Stimulated activated naive CD8-positive, alpha-beta T cell treated with anti-CD3 and anti-CD28 coated beads, Interleukin-15, Interleukin-2, amounts not matched to agents 100 U/mL and 50 U/mL, for 24 hours (primary cell): ENCODE results near the gene MDGA2.
"Not testable (repeated sequence)": the region's sequence is repeated elsewhere in the genome, so short reads cannot be mapped to it uniquely, and the experiment has no call there.

ENCODE experiments used
- ATAC-seq: fragments of 150-1000 bp; cut with Tn5 transposase; one replicate; pipeline ENCODE4 v1.10.0; 2021
- DNase-seq: peaks from one replicate; pipeline ENCODE4 v3.0.0; 2021

Gene MDGA2

DNA sequence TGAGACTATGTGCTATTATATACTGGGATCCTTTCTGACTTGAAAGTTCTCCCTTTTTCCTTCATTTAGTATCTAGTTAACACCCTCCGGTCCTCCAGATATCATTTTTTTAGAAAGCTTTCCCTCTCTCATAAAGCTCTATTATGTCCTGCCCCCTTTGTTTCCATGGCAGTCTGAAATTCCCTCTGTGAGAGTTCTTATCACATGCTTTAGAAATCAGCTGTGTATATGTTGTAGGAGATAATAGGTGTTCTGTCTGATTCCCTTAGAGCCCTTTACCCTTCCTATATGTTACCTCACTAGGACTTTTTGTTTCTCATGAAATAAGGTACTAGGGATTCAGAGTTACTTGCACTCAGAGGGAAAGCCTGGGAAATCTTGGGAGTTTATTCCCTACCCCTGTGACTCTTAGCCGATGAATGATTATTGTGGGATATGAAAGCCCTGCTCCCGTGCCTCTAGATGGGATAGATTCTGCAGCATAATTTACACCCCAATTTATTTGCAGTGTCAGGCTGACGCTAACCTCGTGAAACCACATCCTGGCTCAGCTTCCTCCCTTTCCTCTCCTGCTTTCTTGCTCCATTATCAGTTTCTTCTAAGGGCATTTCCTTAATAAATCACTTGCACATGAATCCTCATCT lies 448.4 kb downstream of the MDGA2 start:
- no peak for DNase-seq
- no peak for ATAC-seq

DNA sequence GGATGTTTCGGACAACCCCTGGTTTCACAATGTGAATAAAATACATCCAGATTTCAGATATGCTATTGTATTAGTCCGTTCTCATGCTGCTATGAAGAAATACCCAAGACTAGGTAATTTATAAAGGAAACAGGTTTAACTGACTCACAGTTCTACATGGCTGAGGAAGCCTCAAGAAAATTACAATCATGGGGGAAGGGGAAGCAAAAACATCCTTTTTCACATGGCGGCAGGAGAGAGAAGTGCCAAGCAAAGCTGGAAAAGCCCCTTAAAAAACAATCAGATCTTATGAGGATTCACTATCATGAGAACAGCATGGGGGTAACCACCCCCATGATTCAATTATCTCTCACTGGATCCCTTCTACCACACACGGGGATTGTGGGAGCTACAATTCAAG lies 451.7 kb downstream of the MDGA2 start:
- ATAC-seq, result no peak
- DNase-seq, result no peak

DNA sequence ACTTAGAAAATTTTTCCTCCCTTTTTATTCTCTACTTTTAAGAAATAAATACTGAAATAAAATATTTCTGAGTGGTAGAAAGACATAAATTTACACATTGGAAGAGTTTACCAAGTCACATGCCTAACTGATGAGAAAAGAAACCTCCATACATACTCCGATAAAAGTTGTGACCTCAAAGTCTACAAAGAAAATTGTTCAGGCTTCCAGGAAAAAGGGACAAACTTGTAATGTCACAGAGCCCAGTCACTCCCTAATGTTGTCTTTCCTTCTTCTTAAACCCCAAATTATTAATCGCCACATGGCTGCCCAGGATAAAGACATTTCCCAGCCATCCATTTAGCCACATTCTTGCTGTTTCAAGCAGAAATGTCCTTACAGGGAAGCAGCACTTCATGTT lies 455.3 kb downstream of the MDGA2 start:
- no peak for DNase-seq
- no peak for ATAC-seq

DNA sequence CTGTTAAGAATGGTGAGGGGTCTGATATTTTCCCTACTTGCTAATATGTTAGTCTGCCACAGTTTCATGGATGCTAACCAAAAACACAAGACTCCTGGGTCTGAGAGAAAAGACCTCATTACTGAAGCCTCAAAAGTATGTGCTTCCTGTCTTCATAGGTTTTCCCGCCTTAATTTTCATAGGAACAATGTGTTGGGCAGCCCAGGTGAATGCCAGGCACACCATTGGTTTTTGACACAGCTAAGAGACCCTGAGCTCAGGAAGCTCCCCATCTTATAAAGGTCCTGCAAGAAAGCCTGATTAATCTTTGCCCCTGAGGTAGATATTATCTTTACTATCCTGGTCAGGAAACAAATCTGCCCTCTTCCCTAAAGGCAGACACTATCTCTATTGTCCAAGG lies 464.1 kb downstream of the MDGA2 start:
- ATAC-seq, result no peak

DNA sequence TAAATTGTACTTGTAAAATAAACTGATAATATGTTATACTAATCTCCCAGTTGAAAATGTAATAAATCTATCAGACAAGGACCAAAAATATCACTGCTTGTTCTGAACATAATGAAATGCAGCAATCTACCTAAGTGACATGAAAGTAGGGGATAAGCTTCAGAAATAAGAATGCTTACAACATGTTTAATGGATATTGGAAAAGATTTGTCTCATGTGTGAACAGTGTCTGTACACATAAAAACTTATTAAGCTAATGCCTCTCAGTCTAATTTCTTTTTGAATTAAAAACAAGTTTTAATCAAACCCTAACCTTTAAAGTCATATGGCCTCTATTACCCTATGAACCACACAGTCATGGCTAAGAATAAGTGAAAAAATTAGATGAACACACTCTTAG lies 465.3 kb downstream of the MDGA2 start:
- no peak for ATAC-seq
- no peak for DNase-seq

More for the DNA sequence above, 464.1 kb downstream of the MDGA2 start:
- no peak for DNase-seq

DNA sequence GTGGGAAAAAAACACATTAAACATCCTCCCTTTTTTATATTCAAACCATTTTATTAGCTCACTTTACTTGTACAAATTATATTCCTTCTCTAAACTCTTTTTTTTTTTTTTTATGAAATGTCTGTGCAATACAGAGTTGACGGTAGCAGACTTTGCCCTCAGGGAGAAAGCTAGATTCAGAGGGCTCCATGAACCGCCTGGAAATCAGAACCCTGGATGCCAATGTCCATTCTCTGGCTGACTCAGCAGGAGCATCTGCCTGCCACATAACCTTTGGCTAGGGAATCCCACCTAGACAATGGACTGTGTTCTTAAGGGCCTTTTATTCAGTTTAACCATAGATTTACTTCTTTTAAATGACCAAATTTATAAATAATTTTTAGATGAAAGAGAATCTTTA lies 467.0 kb downstream of the MDGA2 start:
- DNase-seq (no peak), ATAC-seq (no peak)

DNA sequence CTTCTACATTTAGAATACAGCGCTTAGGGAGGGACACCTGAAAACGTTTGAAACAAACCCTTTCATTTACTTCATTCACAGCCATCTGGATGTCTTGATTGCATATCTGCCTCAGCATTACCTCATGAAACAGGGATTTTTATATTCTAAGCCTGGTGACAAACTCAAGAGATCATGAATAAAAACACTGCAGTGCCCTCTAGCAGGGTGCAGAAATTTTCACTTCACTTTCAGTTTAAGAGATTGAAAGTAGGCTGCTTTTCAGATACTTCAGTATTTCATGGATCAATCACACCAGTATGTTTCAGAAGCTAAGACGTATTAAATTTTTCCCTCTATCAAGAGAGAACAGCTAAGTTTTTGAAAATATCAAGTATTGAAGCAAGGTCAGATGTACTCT lies 467.8 kb downstream of the MDGA2 start:
- ATAC-seq (no peak), DNase-seq (no peak)

DNA sequence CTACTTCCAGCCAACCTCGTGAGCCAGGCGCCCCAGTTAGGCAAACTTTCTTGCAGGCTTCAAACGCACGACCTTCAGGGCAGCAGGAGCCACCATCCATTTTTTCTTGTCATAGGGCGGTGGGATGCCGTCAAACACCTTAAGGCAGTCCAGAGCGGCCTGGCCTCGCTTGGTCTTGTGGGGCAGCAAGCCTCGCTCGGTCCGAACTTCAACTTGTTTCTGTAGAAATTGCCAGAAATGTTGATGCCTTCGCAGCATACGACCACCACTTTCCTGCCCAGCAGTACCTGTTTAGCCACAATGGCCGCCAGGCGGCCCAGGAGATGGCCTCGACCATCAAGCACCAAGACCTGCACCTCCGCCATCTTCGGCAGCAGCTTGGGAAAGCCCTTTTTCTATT lies 474.7 kb downstream of the MDGA2 start:
- DNase-seq, result no peak
- no peak for ATAC-seq

DNA sequence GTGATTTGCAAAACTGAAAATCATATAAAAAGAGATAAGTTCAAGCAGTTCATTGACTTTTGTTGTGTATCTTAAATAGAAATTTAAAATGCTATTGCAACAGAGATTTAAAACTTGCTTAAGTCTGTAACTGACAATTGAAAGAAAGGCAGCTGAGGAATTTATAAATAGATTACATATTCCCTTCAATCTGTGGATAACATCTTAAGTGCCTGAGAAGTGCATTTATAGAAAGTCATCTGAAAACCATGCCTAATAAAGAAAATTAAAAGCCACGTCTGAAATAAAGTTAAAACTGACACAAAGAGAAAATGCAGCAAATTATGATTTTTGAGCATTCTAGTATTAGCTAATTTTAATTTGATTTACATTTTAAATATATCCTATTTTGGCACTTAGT lies 479.8 kb downstream of the MDGA2 start:
- ATAC-seq, result no peak
- DNase-seq, result no peak

DNA sequence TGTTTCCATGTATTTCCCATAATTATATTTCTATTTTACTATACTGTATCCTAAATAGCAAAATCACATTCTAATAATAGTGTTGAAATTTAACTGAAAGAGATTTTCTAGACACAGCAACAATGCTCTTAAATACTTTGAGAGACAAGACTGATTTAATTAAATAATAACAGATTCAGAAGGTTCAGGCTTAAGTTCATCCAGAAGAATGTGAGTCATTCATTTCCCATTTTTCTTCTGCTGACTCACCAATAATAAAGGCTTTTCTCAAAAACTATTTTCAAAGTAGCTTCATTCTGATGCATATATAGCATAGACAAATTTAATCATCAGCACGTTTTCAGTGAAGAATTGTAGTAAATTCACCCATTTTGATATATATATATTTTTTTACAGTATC lies 481.4 kb downstream of the MDGA2 start:
- ATAC-seq (no peak), DNase-seq (no peak)

DNA sequence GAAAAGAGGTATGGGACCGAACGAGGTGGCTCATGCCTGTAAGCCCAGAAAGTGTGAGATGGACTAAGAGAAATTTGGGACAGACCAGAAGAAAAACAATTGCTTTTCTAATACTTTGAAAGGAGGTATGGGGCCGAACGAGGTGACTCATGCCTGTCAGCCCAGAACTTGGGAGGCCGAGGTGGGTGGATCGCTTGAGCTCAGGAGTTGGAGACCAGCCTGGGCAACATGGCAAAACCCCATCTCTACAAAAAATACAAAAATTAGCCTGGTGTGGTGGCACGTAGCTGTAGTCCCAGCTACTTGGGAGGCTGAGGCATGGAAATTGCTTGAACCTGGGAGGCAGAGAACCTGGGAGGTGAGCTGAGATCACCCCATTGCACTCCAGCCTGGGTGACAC lies 483.2 kb downstream of the MDGA2 start:
- DNase-seq, ATAC-seq: not testable (repeated sequence)

DNA sequence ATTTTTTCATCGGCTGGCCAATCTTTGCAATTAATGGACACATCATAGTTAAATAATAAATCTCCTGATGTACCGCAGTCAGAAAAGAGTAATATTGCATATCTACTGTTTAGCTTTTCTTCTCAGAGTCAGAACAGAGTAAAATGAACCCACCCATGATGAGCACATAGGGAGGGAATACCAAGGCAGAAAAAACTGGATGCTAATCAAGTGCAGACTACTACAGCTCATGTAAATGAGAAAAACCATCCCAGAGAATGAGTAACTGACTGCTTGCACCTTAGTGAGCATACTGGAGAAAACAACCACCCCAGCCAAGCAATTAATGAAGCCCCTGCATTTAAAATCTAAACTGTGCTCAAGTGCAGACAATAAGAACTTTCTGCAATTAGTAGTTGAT lies 483.7 kb downstream of the MDGA2 start:
- DNase-seq (no peak), ATAC-seq (no peak)

DNA sequence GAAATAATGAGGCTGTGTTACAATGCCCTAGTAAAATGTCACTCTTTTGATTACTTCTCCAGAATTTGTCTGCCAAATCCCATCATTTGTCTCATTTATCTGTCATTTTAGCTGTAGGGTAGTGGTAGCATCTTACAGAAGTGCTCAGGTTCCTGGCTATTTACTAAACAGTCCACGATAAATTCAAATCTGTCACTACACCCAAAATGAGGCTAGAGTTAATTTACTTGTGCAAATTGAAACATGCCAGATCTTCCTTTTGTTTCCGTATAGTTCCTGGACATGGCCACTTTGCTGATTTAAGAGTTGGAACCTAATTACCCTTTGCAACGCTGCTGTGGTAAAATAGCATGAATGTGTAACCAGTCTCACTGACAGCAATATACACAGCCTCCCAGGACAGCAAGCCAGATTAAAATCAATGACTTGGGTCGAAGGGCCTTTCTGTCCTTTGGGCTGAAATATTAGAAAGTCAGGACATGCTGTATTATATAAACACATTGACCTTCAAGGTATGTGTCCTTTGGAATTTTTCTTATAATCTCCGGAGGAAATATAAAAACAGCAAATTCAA lies 485.4 kb downstream of the MDGA2 start:
- DNase-seq, result no peak
- no peak for ATAC-seq

DNA sequence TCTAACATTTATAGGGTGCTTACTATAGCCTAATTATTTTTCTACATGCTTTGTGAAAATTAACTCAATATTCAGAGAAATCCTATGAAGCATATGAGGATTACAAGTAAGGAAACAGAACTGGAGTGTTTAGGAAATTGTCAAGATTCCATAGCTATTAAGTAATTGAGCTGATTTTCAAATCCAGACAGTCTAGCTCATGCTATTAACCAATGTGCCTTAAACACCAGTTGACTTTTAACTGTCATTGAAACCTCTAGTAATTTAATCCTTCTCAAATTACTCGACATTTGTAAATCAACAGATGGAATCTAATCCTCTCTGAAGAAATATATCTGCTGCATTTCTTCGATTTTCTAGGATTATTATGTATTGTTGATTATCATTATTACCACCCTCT lies 488.9 kb downstream of the MDGA2 start:
- no peak for ATAC-seq
- no peak for DNase-seq

DNA sequence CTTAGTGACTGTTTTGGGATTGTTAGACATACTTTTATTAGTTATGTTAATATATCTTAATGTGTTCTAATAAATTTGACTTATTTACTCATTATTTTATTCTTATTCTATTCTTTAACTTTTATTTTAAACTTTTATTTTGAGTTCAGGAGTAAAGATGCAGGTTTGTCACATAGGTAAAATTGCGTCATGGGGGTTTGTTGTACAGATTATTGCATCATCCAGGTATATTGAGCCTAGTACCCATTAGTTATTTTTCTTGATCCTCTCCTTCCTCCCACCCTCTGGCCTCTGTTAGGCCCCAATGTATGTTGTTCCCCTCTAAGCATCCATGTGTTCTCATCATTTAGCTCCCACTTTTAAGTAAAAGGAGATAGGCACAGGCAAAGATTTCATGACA lies 495.5 kb downstream of the MDGA2 start:
- ATAC-seq (no peak), DNase-seq (no peak)

DNA sequence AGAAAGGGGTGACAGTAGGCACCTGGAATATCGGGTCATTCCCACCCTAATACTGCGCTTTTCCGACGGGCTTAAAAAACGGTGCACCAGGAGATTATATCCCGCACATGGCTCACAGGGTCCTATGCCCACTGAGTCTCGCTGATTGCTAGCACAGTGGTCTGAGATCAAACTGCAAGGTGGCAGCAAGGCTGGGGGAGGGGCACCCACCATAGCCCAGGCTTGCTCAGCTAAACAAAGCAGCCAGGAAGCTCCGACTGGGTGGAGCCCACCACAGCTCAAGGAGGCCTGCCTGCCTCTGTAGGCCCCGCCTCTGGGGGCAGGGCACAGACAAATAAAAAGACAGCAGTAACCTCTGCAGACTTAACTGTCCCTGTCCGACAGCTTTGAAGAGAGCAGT lies 503.5 kb downstream of the MDGA2 start:
- not testable (repeated sequence) for ATAC-seq, DNase-seq

DNA sequence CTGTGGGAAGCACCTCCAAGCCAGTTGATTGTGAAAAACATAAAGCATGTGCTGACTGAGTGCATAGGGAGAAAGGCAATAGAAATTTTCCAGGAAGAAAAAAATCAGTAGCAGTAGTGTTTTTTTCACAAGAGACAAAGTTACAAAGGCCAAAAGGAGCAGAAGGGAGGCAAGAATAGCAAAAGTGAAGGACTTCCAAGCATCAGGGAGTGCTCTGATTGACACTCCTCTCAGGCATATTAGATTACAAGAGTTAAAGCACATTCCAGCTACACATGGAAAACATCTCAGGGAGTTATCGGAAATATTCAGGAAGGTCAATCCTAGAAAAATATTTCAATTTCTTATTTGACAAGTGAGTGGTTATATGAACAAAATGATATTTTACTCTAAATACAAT lies 508.0 kb downstream of the MDGA2 start:
- no peak for ATAC-seq
- no peak for DNase-seq

DNA sequence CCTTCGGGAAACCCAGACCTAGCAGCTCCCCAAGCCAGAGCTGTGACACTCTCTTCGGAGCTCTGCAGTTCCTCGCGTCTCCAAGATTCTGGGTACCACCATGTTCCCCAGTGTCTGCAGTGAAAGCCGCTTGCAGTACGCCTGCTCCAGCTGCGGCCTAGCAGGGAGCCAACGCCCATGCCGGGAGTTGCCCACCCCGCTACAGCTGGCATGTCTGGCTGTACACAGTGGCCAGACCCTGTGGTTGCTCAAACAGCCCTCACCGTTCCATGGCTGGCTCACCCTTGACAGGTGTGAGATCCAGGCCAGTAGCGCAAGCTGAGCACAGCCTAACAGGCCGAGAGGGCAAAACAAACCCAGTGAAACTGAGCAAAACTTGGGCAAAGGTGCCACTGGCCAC lies 520.0 kb downstream of the MDGA2 start:
- DNase-seq, result no peak
- no peak for ATAC-seq

DNA sequence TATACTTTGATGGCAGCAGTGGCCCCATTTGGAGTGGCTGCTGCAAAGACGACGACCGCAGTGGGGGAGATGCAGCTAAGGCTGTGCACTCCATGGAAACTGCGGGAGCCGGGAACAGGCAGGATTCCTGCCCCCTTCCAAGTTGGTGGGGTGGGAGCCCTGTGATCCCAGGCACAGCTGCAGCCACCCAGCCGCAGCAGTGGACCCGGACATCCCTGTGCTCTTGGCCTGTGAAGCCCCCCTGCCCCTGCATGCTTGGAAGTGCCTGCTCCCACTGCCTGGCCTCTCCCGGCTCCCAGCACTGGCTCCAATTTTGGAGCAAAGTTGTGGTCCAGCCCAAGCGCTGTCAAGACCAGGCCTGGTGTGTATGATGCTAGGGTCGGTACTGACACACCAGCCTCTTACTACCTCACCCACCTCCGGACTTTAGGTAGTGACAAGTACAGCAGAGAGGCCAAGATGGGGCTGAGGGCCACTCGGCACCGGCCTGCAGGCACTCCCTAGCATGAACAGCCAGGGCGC lies 521.1 kb downstream of the MDGA2 start:
- ATAC-seq, result no peak

DNA sequence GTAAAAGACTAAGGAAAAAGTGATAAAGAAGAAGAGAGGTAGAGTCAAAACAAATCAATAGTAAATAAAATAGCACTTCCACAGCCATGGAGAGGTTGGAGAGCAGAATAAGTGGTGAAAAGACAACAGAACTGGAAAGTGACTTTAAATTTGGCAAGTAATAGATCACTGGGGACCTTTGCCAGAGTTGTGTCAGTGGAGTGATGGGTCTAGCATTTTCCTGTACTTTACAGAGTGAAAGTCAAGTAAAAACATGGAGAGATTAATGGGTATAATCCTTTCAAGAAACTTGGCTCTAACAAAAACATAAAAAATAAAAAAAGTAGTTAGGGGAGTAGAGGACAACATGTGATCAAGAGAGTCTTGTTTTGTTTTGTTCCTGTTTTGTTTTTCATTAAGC lies 521.7 kb downstream of the MDGA2 start:
- ATAC-seq (no peak), DNase-seq (no peak)

More for the DNA sequence above, 521.1 kb downstream of the MDGA2 start:
- no peak for DNase-seq

DNA sequence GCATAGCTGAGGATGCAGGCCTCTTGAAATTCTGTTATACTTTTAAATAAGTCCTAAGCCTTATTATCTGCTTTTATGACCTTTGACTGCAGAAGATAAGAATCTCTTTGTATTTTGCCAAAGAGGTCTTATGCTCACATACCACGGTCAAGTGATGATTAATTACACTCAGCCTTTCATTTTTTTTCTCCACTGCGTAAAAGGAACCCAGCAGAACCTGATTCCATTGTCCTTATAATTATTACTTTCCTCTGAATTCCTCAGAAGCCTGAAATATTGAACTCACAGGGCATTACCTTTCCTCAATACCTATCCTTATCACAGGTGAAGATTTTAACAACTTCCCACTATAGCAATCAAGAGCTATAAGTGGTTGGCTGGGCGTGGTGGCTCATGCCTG lies 525.1 kb downstream of the MDGA2 start:
- no peak for ATAC-seq
- DNase-seq, result no peak

DNA sequence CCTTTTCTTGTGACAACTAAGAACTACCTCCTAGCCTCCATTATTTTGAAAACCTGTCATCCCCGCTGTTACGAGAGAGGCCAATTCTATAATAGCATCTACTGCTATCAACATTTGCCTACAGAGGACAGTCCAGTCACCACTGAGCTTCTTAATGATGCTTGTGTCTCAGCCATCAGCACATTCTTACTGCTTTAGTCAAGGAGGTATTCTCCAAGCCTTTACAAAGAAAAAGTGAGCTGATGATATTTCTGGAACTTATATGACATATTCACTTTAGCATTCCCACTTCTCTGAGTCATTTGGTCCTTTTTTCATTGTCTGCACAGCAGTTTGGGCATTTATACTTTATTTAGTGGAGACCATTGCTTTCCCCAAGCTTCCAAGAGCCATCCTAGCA lies 526.1 kb downstream of the MDGA2 start:
- no peak for ATAC-seq
- no peak for DNase-seq

DNA sequence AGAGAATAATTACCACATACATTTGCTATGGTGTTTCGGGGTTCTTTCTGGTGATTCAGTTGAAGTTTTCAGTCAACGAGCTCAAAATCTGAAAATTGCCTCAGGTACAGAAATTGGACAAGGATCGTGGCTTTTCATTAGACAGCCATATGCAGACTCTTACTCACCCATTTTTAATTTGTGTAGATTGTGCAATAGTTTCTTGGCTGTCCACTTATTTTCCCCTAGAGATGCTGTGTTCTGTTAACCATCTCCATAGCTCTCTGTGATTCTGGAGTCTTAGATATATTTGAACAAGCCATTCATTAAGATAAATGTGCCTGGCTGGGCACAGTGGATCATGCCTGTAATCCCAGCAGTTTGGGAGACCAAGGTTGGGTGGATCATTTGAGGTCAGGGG lies 526.7 kb downstream of the MDGA2 start:
- ATAC-seq, result no peak

DNA sequence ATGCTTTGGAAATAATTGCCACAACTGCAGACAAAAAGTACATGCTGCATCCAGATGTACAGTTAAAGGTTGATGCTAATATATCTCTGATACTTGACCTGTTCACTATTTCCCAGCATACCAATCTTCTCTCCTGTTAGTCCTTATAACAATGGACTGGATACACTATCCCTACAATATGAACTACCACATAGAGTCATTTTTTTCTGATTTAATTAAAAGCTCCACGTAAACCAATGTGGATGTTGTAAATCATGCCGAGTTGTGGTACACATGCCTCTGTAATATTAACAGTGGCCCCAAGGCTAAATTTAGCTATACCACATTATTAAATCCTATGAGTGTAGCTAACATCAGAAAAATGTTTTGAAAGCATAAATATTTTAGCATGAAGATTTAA lies 554.8 kb downstream of the MDGA2 start:
- no peak for ATAC-seq

More for the DNA sequence above, 526.7 kb downstream of the MDGA2 start:
- no peak for DNase-seq

More for the DNA sequence above, 554.8 kb downstream of the MDGA2 start:
- DNase-seq, result no peak
